GM21526 (cell line): ENCODE measurements around the gene POLR1F.
A peak's percentile ranks its signal among the peaks of the same experiment; 100 is the strongest.

ENCODE experiments used
- ATAC-seq: cut with Tn5 transposase; IDR thresholded peaks from one replicate; pipeline ENCODE4 v1.9.1; 2021; ENCODE audit warnings: moderate library complexity; ENCODE audit not compliant: unreplicated experiment, low FRiP score

POLR1F gene

DNA sequence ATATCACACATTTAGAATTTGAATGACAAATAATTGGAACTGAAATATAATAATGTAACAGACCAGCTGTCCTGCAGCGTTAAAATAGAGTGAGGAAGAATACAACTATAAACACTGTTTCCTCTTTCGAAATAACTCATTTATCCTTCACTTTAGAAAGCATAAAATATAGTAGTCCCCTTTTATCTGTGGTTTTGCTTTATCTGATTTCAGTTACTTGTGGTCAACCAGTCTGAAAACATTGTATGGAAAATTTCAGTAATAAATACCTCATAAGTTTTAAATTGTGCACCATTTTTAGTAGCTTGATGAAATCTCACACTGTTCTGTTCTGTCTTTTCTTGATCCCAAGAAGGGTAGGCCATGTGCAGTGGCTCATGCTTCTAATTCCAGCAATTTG is 31.7 kb downstream of the POLR1F start:
- ATAC-seq: peak; percentile 72

- ATAC-seq: no peak
Measured at GRCh38 chr7:19675816-19676215, 33.0 kb downstream of the POLR1F start.

DNA sequence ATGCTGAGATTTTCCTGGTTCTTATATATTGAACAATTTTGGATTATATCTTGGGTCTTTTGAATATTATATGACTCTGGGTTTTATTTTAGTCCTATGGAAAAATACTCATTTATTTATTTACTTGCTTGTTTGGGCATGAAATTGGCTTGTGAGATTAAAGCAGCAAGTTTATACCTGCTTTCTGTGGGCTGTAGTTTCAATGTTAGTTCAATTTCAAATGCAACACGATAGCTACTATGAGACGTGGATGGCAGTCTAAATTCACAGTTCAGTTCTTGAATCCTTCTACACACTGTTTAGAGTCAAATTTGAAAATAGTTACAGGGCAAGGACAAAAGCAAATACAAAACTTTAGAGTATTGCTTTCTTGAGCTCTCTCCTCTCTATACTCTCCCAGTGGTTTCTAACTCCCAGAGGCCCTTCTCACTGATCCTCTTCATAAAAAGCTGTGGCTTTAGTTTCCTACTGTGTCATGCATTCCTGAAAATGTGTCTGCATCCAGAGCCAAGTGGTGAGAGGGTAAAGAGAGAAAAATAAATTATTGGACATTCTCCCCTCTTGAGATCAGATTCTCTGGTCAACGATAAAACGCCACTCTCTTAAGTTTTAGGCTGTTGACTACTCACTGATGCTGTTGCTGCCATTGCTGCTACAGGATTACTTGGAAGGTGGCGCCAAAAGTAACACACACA is 34.4 kb downstream of the POLR1F start:
- ATAC-seq: no peak

DNA sequence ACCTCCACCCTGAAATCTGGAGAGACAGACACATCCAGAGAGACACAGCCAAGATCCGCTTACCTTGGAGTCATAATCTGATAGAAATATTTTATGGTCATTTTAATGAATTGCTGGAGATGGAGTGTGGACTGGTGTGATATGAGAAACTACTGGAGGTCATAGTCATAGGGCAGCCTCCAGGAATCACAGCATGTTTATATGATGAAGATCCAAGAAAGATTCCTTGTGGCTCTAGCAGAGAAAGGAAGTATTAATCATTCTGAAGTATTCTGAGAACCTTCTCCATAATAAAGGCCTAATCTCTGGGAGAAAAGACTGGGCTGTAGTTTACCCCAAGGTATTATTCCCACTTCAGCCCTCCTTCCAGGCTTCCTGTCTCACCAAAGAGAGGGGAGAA is 38.0 kb downstream of the POLR1F start:
- no peak for ATAC-seq

GRCh38 chr7:19665399-19666008 is 43.3 kb downstream of the POLR1F start:
- ATAC-seq: peak; percentile 75

DNA sequence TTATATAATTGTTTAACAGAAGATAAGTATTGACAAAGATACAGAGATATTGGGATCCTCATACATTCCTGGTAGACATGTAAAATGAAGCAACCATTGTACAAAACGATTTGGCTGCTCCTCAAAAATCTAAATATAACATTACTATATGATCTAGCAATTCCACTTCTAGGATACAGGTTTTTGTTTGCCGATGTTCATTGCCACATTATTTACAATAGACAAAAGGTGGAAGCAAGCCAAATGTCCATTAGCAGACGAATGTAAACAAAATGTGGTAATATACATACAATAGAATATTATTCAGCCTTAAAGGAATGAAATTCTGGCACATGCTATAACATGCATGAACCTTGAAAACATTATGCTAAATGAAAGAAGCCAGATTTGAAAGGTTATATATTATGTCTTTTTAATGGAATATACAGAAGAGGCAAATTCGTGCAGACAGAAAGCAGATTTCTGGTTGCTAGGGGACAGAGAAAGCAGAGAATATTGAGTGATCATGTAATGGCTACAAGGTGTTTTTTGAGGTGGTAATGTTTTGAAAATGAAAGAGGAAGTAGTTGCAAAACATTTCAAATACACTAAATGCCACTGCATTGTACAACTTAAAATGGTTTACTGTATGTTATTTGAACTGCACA is 44.9 kb downstream of the POLR1F start:
- ATAC-seq: peak; percentile 96

DNA sequence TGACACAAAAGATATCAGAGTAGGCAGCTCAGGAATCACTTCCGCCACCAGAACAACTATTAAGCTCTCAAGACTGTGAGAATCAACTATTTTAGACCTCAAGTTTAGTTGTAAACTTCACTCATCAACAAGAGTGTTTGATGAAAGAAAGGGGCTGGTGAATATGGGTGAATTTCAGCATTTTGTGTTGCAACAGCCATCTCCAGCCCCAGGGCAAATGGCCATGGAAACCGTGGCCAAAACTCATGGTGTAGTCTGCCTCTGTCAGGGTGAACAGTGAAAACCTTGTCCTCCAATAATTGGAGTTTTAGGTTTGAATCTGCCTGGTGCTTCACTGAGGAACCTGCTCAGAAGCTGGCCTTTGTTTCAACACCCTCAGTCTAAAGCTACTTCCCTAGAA is 60.0 kb downstream of the POLR1F start:
- ATAC-seq: no peak
